Sigmoid colon (tissue), 7 donors: ENCODE data around the gene TSKU. TPM values are rescaled to one million over a fixed set of nuclear protein-coding genes. Genes with fewer than 3 reads are reported as not detected.
A peak's percentile ranks its signal among the peaks of the same experiment; 100 is the strongest.

ENCODE experiments used
- DNase-seq: peaks from one replicate; pipeline ENCODE4 v3.0.0-alpha.2; 2019
- H3K27ac ChIP-seq, 4 donors: fragments of 200-600 bp; sonication (generic); one replicate each; pipeline ENCODE4 v1.5.1; 2016 to 2019; ENCODE audit warnings: mild to moderate bottlenecking in 1 of 4
- H3K27me3 ChIP-seq, 3 donors: fragments of 200-600 bp; sonication (generic); one replicate each; pipeline ENCODE4 v1.5.1; 2019; ENCODE audit warnings: mild to moderate bottlenecking in 1 of 3
- H3K36me3 ChIP-seq, 4 donors: fragments of 200-600 bp; sonication (generic); one replicate each; pipeline ENCODE4 v1.5.1; 2016 to 2019
- H3K4me1 ChIP-seq, 4 donors: fragments of 200-600 bp; sonication (generic); one replicate each; pipeline ENCODE4 v1.5.1; 2017 to 2019
- H3K4me3 ChIP-seq, 4 donors: fragments of 200-600 bp; sonication (generic); one replicate each; pipeline ENCODE4 v1.5.1; 2017 to 2019; ENCODE audit warnings: mild to moderate bottlenecking in 2 of 4, moderate library complexity in 1 of 4
- H3K9me3 ChIP-seq, 4 donors: fragments of 200-600 bp in 3 of 4; sonication (generic) in 3 of 4; one replicate each; pipeline versions ENCODE4 v1.5.1 to v1.6.1; 2013 to 2019
- EP300 ChIP-seq, 4 donors: sonication (generic); formaldehyde crosslinking; IDR thresholded peaks; one replicate each; pipeline ENCODE4 v1.6.1; 2017; ENCODE audit warnings: antibody characterized with exemption in 4 of 4
- POLR2A ChIP-seq, 2 donors: fragments of 450-650 bp; IDR thresholded peaks; one replicate each; pipeline ENCODE4 v1.6.1; 2016; ENCODE audit warnings: antibody characterized with exemption in 2 of 2, mild to moderate bottlenecking in 2 of 2, moderate library complexity in 2 of 2
- POLR2AphosphoS5 ChIP-seq, 4 donors: sonication (generic); formaldehyde crosslinking; IDR thresholded peaks; one replicate each; pipeline ENCODE4 v1.6.1; 2017; ENCODE audit warnings: antibody characterized with exemption in 4 of 4
- WGBS, 2 donors: extraction: QIAGEN DNeasy Blood & Tissue Kit; methylation state at CpG; one replicate each; pipeline ENCODE4 v1.1.7; 2013; 5-methylcytosine and 5-hydroxymethylcytosine counted together
- intact Hi-C: fragments of 100-400 bp; cut with DNase I; formaldehyde crosslinking; loops from one replicate; pipeline ENCODE4 v1.15.1; 2023
- polyA plus RNA-seq, 3 donors: library from polyadenylated mRNA; stranded (reverse); fragments of 200-250 nt; gene quantifications; one replicate each; pipeline ENCODE4 v1.2.3, GENCODE V29; 2013
- total RNA-seq, 4 donors: library from RNA; depleted of rRNA; stranded (reverse); fragments of >200 nt; gene quantifications; one replicate each; pipeline ENCODE4 v1.1.0, GENCODE V29; 2016
- TF ChIP-seq, protein P1 (sequence below), 4 experiments: fragments of 450-650 bp in 3 of 4; fragments of 200-600 bp in 1 of 4; IDR thresholded peaks; one replicate each; pipeline ENCODE4 v1.5.1; 2016 to 2019; ENCODE audit warnings: antibody characterized with exemption in 4 of 4, mild to moderate bottlenecking in 3 of 4, moderate library complexity in 2 of 4
- donor health status: healthy with polysubstance abuse.
- donor health status: Bipolar disorder and iron deficiency.
- donor health status: healthy.

TSKU gene
- total and polyA plus RNA-seq, 7 donors, result 12.8 to 24.6 (median 20.4) TPM

GRCh38 chr11:76753950-76754349 lies 29.2 kb upstream of the TSKU start:
- no peaks in the 10 kb centered on the region for H3K27me3 ChIP-seq
- no peak for TF ChIP-seq EP300 (IDR thresholded peaks at IDR 0.05)
- no peak for TF ChIP-seq POLR2AphosphoS5 (IDR thresholded peaks at IDR 0.05)
- TF ChIP-seq, protein P1, sequence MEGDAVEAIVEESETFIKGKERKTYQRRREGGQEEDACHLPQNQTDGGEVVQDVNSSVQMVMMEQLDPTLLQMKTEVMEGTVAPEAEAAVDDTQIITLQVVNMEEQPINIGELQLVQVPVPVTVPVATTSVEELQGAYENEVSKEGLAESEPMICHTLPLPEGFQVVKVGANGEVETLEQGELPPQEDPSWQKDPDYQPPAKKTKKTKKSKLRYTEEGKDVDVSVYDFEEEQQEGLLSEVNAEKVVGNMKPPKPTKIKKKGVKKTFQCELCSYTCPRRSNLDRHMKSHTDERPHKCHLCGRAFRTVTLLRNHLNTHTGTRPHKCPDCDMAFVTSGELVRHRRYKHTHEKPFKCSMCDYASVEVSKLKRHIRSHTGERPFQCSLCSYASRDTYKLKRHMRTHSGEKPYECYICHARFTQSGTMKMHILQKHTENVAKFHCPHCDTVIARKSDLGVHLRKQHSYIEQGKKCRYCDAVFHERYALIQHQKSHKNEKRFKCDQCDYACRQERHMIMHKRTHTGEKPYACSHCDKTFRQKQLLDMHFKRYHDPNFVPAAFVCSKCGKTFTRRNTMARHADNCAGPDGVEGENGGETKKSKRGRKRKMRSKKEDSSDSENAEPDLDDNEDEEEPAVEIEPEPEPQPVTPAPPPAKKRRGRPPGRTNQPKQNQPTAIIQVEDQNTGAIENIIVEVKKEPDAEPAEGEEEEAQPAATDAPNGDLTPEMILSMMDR (IDR thresholded peaks at IDR 0.05), result no peak
- TF ChIP-seq POLR2A (IDR thresholded peaks at IDR 0.05), result no peak
- no peaks in the 10 kb centered on the region for H3K36me3 ChIP-seq
- H3K4me1 ChIP-seq, result peaks cover 0 to 15% (median 4%) of the 10 kb centered on the region in 4 donors
- WGBS, 2 donors, result 95% methylated on average over 10 of the region's 10 CpGs
- no peak overlapping the region for H3K27ac ChIP-seq
- no peak overlapping the region for H3K4me3 ChIP-seq
- intact Hi-C loops, result no loop called here
- H3K9me3 ChIP-seq, result no peaks in the 10 kb centered on the region
- peak; percentile 40 for DNase-seq

GRCh38 chr11:76756341-76756741 lies 26.8 kb upstream of the TSKU start:
- DNase-seq, result peak; percentile 55
- WGBS, 2 donors, result 26 to 65% methylated on average over 6 of the region's 6 CpGs

DNA sequence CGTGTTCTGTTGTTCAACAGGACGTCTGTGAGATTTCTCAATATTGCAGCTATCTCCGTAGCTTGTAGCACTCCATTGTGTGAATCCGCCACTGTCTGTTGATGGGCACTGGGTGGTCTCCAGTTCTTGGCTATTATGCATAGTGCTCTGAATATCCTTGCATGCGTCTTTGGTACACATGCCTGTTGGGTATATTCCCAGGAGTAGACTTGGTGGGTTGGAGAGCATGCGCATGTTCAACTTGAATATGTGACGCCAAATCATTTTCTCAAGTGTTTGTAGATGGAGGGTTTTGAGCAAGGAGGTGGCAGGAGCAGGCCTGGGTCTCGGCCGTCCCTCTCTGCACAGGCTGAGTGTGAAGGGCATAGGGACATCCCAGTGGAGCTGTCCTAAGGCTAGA lies 24.8 kb upstream of the TSKU start:
- H3K4me3 ChIP-seq, result no peak overlapping the region
- DNase-seq, result peak; percentile 7
- no peaks in the 10 kb centered on the region for H3K36me3 ChIP-seq
- intact Hi-C loops, result no loop called here
- H3K27ac ChIP-seq, result no peak overlapping the region
- no peaks in the 10 kb centered on the region for H3K27me3 ChIP-seq
- WGBS, 2 donors, result 94 to 96% methylated on average over 9 of the region's 9 CpGs
- H3K4me1 ChIP-seq, result peaks cover 0 to 6% (median 1%) of the 10 kb centered on the region in 4 donors
- TF ChIP-seq, protein P1 (IDR thresholded peaks at IDR 0.05), result no peak
- TF ChIP-seq EP300 (IDR thresholded peaks at IDR 0.05) (no peak), POLR2A (IDR thresholded peaks at IDR 0.05) (no peak), POLR2AphosphoS5 (IDR thresholded peaks at IDR 0.05) (no peak)
- no peaks in the 10 kb centered on the region for H3K9me3 ChIP-seq

More at GRCh38 chr11:76756341-76756741, 26.8 kb upstream of the TSKU start:
- H3K9me3 ChIP-seq, result no peaks in the 10 kb centered on the region
- H3K27me3 ChIP-seq, result no peaks in the 10 kb centered on the region
- intact Hi-C loops, result no loop called here
- peaks cover 0 to 15% (median 4%) of the 10 kb centered on the region in 4 donors for H3K4me1 ChIP-seq
- no peak overlapping the region for H3K4me3 ChIP-seq
- TF ChIP-seq POLR2A (IDR thresholded peaks at IDR 0.05) (no peak), POLR2AphosphoS5 (IDR thresholded peaks at IDR 0.05) (no peak), EP300 (IDR thresholded peaks at IDR 0.05) (no peak)
- TF ChIP-seq, protein P1 (IDR thresholded peaks at IDR 0.05), result no peak
- no peak overlapping the region for H3K27ac ChIP-seq
- no peaks in the 10 kb centered on the region for H3K36me3 ChIP-seq

DNA sequence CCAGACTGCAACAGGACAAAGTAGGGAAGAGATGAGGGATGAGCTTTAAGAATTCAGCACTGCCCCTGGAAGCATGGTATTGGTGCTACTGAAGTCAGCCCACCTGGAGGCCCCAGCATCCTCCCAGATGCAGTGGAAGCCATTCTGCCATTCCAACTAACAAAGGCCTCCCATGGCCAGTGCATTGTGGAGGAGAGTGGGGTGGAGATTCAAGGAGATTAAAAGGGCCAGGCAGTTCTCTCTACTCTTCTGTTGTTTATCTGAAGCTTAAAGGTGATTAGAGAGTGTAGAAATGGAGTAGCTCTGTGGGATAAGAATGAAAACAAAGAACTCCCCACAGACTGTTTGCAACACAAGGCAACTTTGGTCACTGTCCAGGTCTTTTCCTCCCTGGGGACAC lies 24.1 kb upstream of the TSKU start:
- Histone ChIP-seq H3K36me3 (no peaks in the 10 kb centered on the region), H3K9me3 (no peaks in the 10 kb centered on the region), H3K4me3 (no peak overlapping the region), H3K27ac (no peak overlapping the region), H3K4me1 (peaks cover 0 to 11% (median 9%) of the 10 kb centered on the region in 4 donors), H3K27me3 (no peaks in the 10 kb centered on the region)
- no peak for TF ChIP-seq POLR2AphosphoS5 (IDR thresholded peaks at IDR 0.05)
- TF ChIP-seq, protein P1 (IDR thresholded peaks at IDR 0.05), result no peak
- TF ChIP-seq POLR2A (IDR thresholded peaks at IDR 0.05), result no peak
- TF ChIP-seq EP300 (IDR thresholded peaks at IDR 0.05), result no peak
- intact Hi-C loops, result no loop called here
- DNase-seq, result no peak

DNA sequence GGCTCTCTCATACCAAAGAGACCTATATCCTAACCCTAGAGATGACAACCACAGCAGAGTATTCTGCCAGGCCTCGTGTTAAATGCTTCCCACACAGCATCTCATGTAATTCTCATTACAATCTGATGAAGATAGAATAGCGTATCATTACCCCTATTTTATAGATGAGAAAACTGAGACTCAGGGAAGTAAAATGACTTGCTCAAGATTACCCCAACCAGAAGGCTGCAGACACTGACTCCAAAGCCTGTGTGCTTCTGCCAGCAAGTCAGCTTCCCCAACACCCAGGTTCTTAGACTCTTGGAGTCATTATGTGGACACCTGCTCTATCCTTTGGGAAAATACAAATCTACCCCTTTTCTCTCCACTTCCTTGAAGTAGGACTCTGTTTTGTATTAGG lies 23.6 kb upstream of the TSKU start:
- TF ChIP-seq, protein P1 (IDR thresholded peaks at IDR 0.05), result no peak
- TF ChIP-seq POLR2AphosphoS5 (IDR thresholded peaks at IDR 0.05) (no peak), POLR2A (IDR thresholded peaks at IDR 0.05) (no peak), EP300 (IDR thresholded peaks at IDR 0.05) (no peak)
- Histone ChIP-seq H3K36me3 (no peaks in the 10 kb centered on the region), H3K27me3 (no peaks in the 10 kb centered on the region), H3K9me3 (no peaks in the 10 kb centered on the region), H3K4me1 (peaks cover 0 to 13% (median 10%) of the 10 kb centered on the region in 4 donors), H3K4me3 (no peak overlapping the region), H3K27ac (no peak overlapping the region)
- no peak for DNase-seq
- intact Hi-C loops, result no loop called here
- 91% methylated on average over 2 of the region's 2 CpGs for WGBS, 2 donors
